Fibroblast of lung (primary cell): ENCODE results near the gene PEF1. TPM values are rescaled to one million over a fixed set of nuclear protein-coding genes. Genes with fewer than 3 reads are reported as not detected.

Source experiments
- DNase-seq, 2 donors: peaks; one replicate each; pipeline versions ENCODE4 v3.0.0 to v3.0.0-alpha.2; 2010; ENCODE audit warnings: low read depth in 2 of 2
- H2AFZ ChIP-seq: 2 replicates; pipeline ENCODE4 v1.5.1; 2012; ENCODE audit warnings: low read length, control low read depth, inconsistent platforms
- H3K27ac ChIP-seq: 2 replicates; pipeline ENCODE4 v1.5.1; 2011; ENCODE audit warnings: low read length, control low read depth; ENCODE audit not compliant: insufficient read depth
- H3K27me3 ChIP-seq: 2 replicates; pipeline ENCODE4 v1.5.1; 2011; ENCODE audit warnings: mild to moderate bottlenecking, low read length; ENCODE audit not compliant: control insufficient read depth, insufficient read depth
- H3K36me3 ChIP-seq: 2 replicates; pipeline ENCODE4 v1.5.1; 2011; ENCODE audit warnings: low read length; ENCODE audit not compliant: control insufficient read depth, insufficient read depth
- H3K4me1 ChIP-seq: 2 replicates; pipeline ENCODE4 v1.5.1; 2011; ENCODE audit warnings: low read length; ENCODE audit not compliant: control insufficient read depth, insufficient read depth; ENCODE audit errors: extremely low read depth
- H3K4me2 ChIP-seq: 2 replicates; pipeline ENCODE4 v1.5.1; 2011; ENCODE audit warnings: low read length, control low read depth; ENCODE audit not compliant: insufficient read depth; ENCODE audit errors: extremely low read depth
- H3K4me3 ChIP-seq, 4 experiments: fragments of 200-600 bp in 1 of 4; sonication (generic) in 1 of 4; replicated peaks in 1 of 4; 2 replicates each; pipeline ENCODE4 v1.5.1; 2011 to 2016; ENCODE audit warnings: low read length in 4 of 4, low read depth in 3 of 4, mild to moderate bottlenecking in 3 of 4, control low read depth in 2 of 4, inconsistent platforms in 1 of 4, mixed read lengths in 1 of 4; ENCODE audit not compliant: insufficient read depth in 1 of 4; ENCODE audit errors: control extremely low read depth in 1 of 4
- H3K79me2 ChIP-seq: 2 replicates; pipeline ENCODE4 v1.5.1; 2012; ENCODE audit warnings: mild to moderate bottlenecking, low read length, inconsistent platforms; ENCODE audit not compliant: control insufficient read depth, insufficient read depth
- H3K9ac ChIP-seq: 2 replicates; pipeline ENCODE4 v1.5.1; 2011; ENCODE audit warnings: mild to moderate bottlenecking, low read length, control low read depth; ENCODE audit not compliant: insufficient read depth
- H3K9me3 ChIP-seq: 2 replicates; pipeline ENCODE4 v1.5.1; 2012; ENCODE audit warnings: low read depth, low read length; ENCODE audit not compliant: control insufficient read depth, insufficient read depth
- H4K20me1 ChIP-seq: 2 replicates; pipeline ENCODE4 v1.5.1; 2011; ENCODE audit warnings: low read length; ENCODE audit not compliant: control insufficient read depth, insufficient read depth; ENCODE audit errors: extremely low read depth
- EZH2 ChIP-seq: IDR thresholded peaks from 2 replicates; pipeline ENCODE4 v1.5.1; 2012; ENCODE audit warnings: low read length, control low read depth, mild to moderate bottlenecking; ENCODE audit errors: missing control alignments
- polyA plus RNA-seq, 2 donors: library from polyadenylated mRNA; depleted of rRNA in 1 of 2; stranded (reverse) in 1 of 2; unstranded in 1 of 2; fragments of >200 nt; gene quantifications; 2 replicates each; pipeline ENCODE4 v1.2.1, GENCODE V29; 2011 to 2012; ENCODE audit warnings: missing spikeins in 1 of 2
- total RNA-seq: library from RNA; depleted of rRNA; stranded (reverse); fragments of >200 nt; gene quantifications from 2 replicates; pipeline ENCODE4 v1.2.1, GENCODE V29; 2014
- TF ChIP-seq, protein P1 (sequence below), 2 donors: IDR thresholded peaks in 1 of 2; conservative IDR thresholded peaks in 1 of 2; 1 replicate in 1 of 2; 2 replicates in 1 of 2; pipeline ENCODE4 v1.5.1; 2011 to 2012; ENCODE audit warnings: low read length in 2 of 2, control low read depth in 1 of 2, inconsistent platforms in 1 of 2, low read depth in 1 of 2, mild to moderate bottlenecking in 1 of 2

Gene PEF1
- total and polyA plus RNA-seq, 2 donors (not counting 1 experiment from before 2014, with no cell fraction given) = 72.9 to 78.1 TPM

DNA sequence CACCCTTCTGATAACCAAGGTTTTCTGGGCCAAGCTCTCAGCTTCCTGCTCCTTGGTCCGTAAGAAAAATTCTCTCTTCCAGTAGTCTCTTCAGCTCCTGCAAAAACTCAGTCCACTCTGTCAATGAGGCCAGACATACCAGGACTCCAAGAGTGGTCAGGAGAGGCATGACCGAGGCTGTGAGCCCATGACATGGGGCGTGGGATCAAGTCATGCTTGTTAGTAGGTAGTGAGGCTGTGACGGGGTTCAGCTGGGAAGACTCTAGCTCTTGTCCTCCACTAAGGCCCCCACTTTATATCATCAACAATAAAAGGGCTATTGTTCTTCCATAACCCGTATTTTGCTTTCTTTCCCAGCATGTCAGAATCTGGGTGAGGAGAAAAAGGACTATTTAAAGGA lies 37.3 kb downstream of the PEF1 start:
- H3K27ac ChIP-seq = no peak overlapping the region
- H3K4me3 ChIP-seq = no peak overlapping the region
- DNase-seq = no peak
- TF ChIP-seq, protein P1, sequence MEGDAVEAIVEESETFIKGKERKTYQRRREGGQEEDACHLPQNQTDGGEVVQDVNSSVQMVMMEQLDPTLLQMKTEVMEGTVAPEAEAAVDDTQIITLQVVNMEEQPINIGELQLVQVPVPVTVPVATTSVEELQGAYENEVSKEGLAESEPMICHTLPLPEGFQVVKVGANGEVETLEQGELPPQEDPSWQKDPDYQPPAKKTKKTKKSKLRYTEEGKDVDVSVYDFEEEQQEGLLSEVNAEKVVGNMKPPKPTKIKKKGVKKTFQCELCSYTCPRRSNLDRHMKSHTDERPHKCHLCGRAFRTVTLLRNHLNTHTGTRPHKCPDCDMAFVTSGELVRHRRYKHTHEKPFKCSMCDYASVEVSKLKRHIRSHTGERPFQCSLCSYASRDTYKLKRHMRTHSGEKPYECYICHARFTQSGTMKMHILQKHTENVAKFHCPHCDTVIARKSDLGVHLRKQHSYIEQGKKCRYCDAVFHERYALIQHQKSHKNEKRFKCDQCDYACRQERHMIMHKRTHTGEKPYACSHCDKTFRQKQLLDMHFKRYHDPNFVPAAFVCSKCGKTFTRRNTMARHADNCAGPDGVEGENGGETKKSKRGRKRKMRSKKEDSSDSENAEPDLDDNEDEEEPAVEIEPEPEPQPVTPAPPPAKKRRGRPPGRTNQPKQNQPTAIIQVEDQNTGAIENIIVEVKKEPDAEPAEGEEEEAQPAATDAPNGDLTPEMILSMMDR (conservative IDR thresholded peaks at IDR 0.05 in 1 of 2, IDR thresholded peaks at IDR 0.05 in 1 of 2; ENCODE audit: low read depth in 1 of 2, low read length in 2 of 2) = no peak
- no peak for TF ChIP-seq EZH2
- no peaks in the 10 kb centered on the region for H3K27me3 ChIP-seq
- no peak overlapping the region for H2AFZ ChIP-seq
- H3K79me2 ChIP-seq = no peaks in the 10 kb centered on the region
- H3K4me2 ChIP-seq = no peak overlapping the region
- H3K9ac ChIP-seq = no peak overlapping the region
- H3K4me1 ChIP-seq = no peaks in the 10 kb centered on the region
- no peaks in the 10 kb centered on the region for H3K9me3 ChIP-seq
- no peaks in the 10 kb centered on the region for H4K20me1 ChIP-seq
- H3K36me3 ChIP-seq = no peaks in the 10 kb centered on the region

DNA sequence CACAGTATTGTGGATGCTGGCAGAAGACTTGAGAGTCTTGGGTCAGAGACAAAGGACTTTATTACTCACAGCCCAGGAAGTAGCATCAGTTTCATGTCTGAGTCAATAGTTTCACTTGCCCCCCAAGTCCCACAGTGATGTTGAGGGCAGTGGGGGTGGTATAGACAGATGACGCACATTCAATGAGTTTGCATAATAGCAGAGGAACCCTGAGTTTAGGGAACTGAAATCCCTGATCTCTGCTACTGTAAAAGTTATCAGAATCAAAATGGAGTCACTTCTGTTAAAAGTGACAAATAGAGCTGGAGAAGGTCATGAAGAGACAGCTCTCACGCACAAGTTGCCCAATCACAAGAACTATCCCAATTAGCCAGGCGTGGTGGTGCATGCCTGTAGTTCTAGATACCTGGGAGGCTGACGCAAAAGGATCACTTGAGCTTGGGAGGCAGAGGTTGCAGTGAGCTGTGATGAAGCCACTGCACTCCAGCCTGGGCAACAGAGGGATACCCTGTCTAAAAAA lies 38.7 kb downstream of the PEF1 start:
- Histone ChIP-seq H3K4me1 (no peaks in the 10 kb centered on the region), H3K9me3 (no peaks in the 10 kb centered on the region), H4K20me1 (no peaks in the 10 kb centered on the region), H2AFZ (no peak overlapping the region), H3K27me3 (no peaks in the 10 kb centered on the region), H3K9ac (no peak overlapping the region), H3K4me2 (no peak overlapping the region), H3K36me3 (no peaks in the 10 kb centered on the region), H3K4me3 (no peak overlapping the region), H3K79me2 (no peaks in the 10 kb centered on the region), H3K27ac (no peak overlapping the region)
- TF ChIP-seq, protein P1 (conservative IDR thresholded peaks at IDR 0.05 in 1 of 2, IDR thresholded peaks at IDR 0.05 in 1 of 2; ENCODE audit: low read depth in 1 of 2, low read length in 2 of 2) = no peak
- no peak for TF ChIP-seq EZH2
- peak; percentile 47 to 91 for DNase-seq

DNA sequence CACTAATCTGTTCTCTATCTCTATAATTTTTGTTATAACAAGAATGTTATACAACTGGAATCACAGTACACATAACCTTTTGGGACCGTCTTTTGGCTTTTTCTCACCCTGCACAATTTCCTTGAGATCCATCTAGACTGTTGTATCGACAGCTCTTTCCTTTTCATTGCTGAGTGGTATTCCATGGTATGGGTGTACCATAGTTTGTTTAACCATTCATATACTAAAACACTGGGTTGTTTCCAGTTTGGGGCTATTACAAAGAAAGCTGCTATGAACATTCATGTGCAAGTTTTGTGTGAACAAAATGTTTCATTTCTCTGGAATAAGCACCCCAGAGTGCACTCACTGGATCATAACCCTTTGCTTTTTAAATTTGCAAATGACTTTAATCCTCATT lies 42.6 kb downstream of the PEF1 start:
- Histone ChIP-seq H4K20me1 (no peaks in the 10 kb centered on the region), H3K4me1 (no peaks in the 10 kb centered on the region), H3K9ac (no peak overlapping the region), H3K9me3 (no peaks in the 10 kb centered on the region), H3K4me2 (no peak overlapping the region), H3K27ac (no peak overlapping the region), H3K27me3 (no peaks in the 10 kb centered on the region), H3K36me3 (no peaks in the 10 kb centered on the region), H2AFZ (no peak overlapping the region), H3K4me3 (no peak overlapping the region), H3K79me2 (no peaks in the 10 kb centered on the region)
- DNase-seq = no peak
- TF ChIP-seq, protein P1 (conservative IDR thresholded peaks at IDR 0.05 in 1 of 2, IDR thresholded peaks at IDR 0.05 in 1 of 2; ENCODE audit: low read depth in 1 of 2, low read length in 2 of 2) = no peak
- no peak for TF ChIP-seq EZH2
